OCI-LY3 (cell line): ENCODE results near the gene DGLUCY.

ENCODE experiments used
- CTCF ChIP-seq: fragments of 200-600, 300-600 bp; sonication (generic); IDR thresholded peaks from 2 replicates; pipeline ENCODE4 v1.5.1; 2014; ENCODE audit warnings: antibody characterized with exemption, low read length, low read depth
- EZH2phosphoT487 ChIP-seq: fragments of 200-600 bp; shearing (Covaris generic); IDR thresholded peaks from 2 replicates; pipeline ENCODE4 v1.6.1; 2018; ENCODE audit warnings: antibody characterized with exemption, mixed run types, low read depth

GRCh38 chr14:91095178-91095577 lies 18.7 kb upstream of the DGLUCY start:
- TF ChIP-seq CTCF (no peak), EZH2phosphoT487 (no peak)
